DMS153 treated with DMSO at 0.1 percent for 48 hours (cell line): Measurements from ENCODE around the gene CYP1A1.
A peak's percentile ranks its signal among the peaks of the same experiment; 100 is the strongest.

Source experiments
- DNase-seq: peaks from one replicate; lab custom pipeline; 2025; ENCODE audit not compliant: unreplicated experiment; lab: John Stamatoyannopoulos, UW

CYP1A1 gene, protein sequence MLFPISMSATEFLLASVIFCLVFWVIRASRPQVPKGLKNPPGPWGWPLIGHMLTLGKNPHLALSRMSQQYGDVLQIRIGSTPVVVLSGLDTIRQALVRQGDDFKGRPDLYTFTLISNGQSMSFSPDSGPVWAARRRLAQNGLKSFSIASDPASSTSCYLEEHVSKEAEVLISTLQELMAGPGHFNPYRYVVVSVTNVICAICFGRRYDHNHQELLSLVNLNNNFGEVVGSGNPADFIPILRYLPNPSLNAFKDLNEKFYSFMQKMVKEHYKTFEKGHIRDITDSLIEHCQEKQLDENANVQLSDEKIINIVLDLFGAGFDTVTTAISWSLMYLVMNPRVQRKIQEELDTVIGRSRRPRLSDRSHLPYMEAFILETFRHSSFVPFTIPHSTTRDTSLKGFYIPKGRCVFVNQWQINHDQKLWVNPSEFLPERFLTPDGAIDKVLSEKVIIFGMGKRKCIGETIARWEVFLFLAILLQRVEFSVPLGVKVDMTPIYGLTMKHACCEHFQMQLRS

DNA sequence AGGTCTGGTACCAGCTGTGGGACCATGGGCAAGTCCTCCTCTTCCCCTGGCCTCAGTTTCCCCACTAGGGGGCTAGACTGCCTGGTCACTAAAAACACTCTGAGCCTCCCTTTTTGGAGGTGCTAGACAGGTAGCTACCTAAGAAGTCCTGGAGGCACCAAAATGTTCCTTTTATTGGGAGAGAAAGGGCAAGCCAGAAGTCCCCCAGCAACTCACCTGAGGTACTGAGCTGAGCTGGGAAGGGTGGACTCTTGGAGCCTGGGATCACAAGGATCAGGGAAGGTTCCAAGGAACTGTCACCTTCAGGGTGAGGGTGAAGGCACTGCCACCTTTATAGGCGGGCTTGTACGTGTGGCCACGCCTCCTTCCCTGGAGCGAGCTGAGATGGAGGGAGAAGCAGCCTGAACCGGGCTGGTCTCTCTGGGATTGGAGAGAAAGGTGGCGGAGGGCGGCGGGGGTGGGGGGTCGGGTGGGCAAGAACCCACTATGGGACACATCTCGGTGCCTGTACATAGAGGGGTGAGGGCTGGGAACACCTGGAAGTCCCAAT, at the start of gene CYP1A1:
CYP1A1 (minus strand) TSS at position 304 of the 550 bp plus-strand sequence. CDS start 2,431 bp downstream, outside the sequence.
- DNase-seq, result peak; percentile 1

DNA sequence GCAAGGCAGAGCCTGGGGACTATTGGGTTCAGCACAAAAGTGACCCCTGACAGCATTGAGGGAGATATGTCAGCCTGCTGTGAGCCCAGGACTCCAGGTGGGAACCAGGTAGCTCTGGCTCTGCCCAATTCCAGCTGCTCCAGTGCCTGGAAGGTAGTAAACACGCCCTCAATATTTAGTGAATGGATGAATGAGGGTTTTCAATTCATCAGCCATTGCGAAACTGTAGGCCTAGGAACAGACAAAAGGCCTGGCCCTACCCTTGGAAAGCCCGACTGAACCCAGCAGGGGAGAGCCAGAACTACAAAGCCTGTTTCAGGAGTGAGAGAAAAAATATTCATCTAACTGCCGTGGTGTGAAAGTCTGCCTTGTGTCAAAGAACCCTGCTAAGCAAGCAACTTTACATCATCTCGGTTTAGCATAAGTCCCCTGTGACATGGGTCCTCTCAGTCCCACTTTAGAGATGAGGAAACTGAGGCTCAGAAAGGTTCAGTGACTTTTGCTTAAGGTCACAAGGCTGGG, 48.5 kb upstream of the CYP1A1 start:
- no peak for DNase-seq

DNA sequence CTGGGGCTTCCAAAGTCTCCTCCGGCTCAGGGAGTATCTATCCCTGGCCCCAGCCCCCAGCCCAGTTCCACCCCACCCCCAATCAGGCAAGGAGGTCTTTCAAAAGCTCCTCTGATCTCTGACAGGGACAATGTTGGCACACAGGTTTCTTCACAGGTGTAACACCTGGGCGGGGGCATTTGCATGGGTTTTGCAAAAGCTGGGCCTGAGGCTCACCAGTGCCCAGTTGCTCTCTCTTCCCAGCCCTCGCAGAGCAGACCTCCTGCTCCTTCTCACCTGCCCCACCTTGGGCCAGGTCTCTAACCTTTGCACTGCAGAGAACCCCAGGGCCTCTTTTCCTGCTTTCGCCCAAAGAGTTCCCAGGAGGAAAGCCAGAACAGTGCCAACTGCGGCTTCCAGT, 48.0 kb upstream of the CYP1A1 start:
- DNase-seq, result no peak

DNA sequence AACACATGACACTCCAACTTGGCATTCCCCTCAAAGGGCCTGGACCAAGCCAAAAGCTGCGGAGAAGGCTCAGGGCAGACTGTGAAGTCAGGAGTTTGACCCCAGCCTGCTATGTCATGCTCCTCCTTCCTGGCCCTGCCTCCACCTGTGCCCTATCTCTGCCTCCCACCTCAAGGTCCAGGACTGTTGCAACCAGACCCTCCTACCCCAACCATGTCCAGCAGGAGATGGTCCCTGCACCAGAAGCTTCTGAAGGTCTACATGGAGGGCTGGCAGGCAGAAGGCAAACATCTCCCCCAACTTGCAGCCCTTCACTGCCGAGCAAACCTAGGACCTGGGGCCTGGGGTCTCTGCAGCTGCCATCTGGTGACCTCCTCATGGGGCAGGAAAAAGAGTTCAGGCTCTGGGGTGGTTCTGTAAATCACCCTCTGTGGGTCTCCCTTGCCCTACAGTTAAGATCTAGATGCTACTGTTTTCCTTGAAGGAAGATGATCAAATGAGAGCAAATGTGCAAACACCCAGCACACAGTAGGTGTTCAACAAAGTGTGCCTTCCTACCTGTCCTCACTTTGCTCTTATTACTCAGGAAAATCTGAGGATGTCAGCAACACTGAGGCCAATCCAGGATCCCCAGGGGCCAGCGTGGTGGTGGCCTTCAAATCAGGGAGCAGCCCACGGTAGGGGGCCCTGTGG, 45.0 kb upstream of the CYP1A1 start:
- DNase-seq, result no peak

DNA sequence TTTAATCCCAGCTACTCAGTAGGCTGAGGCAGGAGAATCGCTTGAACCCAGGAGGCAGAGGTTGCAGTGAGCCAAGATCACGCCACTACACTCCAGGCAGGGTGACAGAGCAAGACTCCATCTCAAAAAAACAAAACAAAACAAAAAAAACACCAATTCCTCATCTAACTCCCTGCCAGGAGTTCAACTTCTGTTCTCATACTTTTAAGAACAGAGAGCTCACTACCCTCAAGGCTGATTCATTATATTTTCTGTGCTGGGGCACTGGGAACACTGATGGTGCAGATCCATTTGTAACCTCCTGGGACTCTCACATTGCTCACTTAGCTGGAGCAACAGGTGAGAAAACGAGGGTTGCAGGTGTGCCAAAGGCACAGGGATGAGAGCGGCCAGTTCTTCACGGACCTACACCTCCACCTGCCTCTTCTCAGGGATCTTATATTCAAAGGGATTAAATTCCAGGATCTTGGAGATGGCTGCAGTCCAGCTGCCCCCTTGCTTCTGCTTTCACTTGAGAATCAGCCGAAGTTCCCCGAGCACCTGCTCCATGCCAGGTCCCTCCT, 44.2 kb upstream of the CYP1A1 start:
- DNase-seq, result no peak

DNA sequence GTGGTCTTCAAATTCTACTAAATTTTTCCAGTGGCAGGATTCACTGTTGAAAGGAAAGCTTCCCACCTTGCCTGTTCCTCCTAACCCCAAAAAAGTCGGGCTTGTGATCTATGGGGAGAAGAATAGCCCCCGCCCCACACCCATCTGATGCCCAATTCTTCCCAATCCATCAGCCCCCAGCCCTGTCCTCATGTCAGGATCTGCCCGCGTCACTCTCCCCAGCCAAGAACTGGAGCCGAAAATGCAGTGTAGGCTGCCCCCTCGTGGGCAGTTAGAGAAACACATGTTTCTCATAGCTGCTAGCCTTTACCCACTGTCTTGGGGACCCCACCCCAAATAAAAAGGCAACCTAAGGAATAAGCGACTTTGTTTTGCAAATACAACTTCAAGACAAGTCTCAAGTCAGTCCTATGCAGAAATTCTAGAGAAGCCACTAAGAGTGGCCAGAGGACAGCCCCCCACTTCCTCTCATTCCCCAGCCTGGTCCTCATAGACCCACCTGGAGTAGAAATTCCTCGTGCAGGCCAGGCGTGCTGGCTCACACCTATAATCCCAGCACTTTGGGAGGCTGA, 43.5 kb upstream of the CYP1A1 start:
- DNase-seq, result peak; percentile 3

DNA sequence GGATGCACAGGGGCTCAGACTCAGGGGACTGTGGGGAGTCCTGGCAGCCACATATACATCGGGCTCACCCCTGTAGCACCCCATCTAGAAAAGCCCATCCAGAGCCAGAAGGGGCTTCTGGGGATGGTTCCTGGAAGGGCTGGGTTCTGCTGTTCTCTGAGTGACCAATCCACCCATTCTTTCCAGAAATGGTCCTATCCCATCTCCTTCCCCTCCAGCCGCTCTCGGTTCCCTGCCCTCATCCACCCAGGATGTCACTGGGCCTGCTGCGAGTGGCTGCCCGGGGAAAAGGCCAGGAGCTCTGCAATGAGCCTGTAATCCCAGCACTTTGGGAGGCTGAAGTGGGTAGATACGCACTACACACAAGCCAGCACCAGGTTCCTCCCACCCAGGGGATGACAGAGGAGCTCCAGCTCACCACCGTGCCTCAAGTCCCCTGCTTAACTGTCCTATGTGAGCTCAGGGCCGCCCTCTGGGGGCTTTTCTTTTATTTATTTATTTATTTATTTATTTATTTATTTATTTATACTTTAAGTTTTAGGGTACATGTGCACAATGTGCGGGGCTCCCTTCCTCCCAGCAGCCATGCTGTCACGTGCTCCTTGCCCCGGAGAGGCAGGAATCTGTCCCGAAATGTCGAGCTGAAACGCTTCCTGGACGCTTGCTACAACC, 42.9 kb upstream of the CYP1A1 start:
- DNase-seq, result no peak

DNA sequence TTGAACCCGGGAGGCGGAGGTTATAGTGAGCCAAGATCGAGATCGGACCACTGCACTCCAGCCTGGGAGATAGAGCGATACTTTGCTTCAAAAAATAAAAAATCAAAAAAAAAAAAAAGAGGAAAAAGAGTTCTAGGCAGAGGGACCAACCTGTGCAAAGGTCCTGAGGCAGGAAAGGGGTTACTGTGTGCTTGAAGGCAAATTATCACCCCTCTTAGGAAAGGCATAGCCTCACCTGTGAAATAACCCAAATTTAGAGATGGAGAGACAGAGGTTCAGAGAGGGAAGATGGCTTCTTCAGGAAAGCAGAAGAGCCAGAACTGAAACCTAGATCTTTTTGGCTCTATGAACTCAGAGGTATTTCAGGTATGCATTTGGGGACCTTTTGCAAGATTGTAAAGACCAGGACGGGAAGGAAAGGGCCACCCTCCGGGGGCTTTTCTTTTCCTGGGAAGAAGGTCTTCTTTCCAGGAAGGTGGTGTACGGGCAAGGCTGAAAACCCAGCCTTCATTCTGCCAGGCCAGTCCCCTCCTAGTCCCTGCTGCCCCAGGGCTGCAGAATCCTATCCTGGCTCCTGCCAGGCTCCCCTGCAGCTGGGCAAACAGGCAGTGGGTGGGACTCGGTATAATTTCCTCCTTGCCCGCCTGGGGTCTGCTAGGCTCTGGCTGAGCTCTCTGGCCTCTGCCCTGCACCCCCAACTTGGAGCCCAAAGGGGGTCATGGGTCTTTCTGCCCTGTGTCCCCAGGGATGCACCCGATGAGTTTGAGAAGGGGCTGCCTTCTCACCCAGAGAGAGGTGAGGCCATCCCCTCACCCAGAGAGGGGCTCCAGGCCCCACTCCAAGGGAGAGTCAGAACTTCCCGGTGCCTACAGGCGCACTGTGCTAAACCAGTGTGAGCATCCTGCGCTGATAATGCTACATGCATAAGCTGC, 42.1 kb upstream of the CYP1A1 start:
- no peak for DNase-seq

DNA sequence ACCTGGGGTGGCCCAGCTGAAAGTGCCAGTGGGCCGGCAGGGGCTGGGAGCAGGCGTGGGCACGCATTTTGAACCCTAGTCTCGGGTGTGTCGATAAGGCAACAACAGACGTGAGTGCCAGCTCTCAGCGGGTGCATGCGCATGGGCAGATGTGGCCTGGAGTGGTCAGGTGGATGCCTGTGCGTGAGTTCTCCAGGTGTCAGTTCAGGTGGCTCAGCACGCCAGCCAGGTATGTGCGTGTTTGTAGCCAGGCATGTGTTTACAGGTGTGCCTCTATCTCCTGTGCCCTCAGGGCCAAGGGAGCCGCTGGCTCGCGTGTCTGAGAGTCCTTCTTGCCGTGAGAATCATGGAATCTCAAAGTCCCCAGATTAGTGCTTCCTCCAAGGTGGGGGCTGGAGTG, 38.1 kb upstream of the CYP1A1 start:
- DNase-seq, result no peak

DNA sequence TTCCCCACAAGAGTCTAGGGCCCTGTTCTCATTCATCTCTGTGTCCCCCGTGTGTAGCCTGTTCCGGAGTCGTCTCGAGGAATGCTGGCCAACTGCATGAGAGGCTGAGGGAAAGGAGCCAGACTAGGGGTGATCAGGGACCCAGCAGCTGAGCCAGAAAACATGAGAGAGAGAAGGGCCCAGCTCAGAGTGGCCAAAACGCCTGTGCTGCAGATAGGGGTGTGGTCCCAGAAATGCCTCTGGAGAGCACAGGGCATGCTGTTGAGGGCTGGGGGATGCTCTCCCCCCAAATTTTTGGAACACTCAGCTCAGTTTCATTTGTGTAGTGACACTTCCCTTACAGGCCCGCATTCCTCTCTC, 37.4 kb upstream of the CYP1A1 start:
- DNase-seq, result no peak

DNA sequence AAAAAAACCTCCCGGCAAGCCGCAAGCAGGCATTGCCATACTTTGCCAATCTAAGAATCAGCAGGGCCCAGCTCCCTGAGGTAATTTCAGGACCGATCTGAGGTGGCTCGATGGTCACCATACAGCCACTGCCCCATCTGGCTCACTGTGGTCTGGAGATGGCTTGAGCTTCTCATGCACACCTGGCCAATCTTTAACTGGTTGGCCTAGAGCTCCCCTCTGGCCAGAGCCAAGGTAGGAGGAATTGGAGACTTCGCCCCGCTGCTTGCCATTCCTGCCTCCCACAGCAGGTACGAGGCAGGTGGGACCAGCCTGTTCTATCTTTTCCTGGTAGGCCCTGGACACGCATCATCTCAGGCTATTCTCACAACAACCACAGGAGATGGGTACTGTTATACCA, 33.4 kb upstream of the CYP1A1 start:
- DNase-seq, result no peak

DNA sequence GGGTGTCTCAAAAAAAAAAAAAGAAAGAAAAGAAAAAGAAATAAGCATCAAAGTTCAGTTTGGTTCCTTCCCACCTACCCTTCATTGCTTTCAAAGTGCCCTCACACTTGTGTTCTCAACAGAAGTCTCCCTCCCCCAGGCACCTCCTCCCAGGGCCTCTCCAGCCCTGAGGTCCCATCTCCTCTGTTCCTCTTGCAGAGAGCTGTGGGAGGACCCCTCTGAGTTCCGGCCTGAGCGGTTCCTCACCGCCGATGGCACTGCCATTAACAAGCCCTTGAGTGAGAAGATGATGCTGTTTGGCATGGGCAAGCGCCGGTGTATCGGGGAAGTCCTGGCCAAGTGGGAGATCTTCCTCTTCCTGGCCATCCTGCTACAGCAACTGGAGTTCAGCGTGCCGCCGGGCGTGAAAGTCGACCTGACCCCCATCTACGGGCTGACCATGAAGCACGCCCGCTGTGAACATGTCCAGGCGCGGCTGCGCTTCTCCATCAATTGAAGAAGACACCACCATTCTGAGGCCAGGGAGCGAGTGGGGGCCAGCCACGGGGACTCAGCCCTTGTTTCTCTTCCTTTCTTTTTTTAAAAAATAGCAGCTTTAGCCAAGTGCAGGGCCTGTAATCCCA, 29.4 kb upstream of the CYP1A1 start:
- DNase-seq, result no peak

DNA sequence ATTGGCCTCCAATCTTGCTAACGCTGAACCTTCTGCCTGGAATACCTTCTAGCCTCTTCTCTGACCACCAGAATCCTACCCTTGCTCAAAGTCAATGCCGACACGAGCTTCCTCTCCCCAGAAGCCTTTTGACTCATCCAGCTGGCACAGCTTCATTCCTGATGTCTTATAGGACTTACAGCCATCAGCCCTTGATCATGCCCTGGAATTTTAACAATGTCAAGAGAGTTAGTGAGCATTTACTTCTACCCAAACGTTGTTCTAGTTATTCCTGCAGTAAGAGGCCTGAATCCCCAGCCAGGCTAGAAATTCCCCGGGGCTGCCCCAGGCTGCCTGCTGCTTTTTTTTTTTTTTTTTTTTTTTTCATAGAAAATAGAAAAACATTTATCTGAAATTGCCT, 27.2 kb upstream of the CYP1A1 start:
- DNase-seq, result no peak

DNA sequence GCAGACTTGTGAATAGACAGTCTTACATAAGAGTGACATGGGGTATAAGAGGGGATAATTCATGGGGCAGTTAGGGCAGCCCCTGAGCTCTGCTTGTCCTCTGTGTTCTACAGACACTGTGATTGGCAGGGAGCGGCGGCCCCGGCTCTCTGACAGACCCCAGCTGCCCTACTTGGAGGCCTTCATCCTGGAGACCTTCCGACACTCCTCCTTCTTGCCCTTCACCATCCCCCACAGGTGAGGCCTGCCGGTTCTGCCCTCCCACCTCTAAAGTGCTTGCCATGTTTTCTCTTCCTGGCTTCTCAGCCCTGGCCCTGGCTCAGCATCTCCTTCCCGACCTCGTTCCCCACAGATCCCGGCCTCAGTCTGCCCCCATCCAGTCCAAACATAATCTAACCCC, 26.7 kb upstream of the CYP1A1 start:
- no peak for DNase-seq

DNA sequence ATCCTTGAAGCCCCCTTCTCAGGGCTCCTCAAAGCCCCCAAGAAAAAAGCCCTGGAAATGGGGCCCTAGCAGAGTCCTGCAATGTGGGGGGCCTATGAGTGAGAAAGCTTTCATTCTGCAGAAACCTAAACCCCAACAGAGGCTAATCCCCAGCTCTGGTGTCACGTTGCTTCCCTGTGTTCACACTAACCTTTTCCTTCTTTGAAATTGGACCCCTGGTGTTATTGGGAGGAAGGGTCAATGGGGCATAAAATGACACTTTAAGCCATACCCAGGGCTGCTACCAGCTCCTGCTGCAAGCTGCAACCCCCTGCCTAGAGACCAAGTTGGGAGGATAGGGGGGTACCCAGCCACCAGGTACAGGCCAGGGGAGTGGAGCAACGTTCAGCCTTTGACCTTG, 25.4 kb upstream of the CYP1A1 start:
- DNase-seq, result no peak

DNA sequence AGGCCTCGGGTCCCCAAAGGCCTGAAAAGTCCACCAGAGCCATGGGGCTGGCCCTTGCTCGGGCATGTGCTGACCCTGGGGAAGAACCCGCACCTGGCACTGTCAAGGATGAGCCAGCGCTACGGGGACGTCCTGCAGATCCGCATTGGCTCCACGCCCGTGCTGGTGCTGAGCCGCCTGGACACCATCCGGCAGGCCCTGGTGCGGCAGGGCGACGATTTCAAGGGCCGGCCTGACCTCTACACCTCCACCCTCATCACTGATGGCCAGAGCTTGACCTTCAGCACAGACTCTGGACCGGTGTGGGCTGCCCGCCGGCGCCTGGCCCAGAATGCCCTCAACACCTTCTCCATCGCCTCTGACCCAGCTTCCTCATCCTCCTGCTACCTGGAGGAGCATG, 24.5 kb upstream of the CYP1A1 start:
- DNase-seq, result no peak

DNA sequence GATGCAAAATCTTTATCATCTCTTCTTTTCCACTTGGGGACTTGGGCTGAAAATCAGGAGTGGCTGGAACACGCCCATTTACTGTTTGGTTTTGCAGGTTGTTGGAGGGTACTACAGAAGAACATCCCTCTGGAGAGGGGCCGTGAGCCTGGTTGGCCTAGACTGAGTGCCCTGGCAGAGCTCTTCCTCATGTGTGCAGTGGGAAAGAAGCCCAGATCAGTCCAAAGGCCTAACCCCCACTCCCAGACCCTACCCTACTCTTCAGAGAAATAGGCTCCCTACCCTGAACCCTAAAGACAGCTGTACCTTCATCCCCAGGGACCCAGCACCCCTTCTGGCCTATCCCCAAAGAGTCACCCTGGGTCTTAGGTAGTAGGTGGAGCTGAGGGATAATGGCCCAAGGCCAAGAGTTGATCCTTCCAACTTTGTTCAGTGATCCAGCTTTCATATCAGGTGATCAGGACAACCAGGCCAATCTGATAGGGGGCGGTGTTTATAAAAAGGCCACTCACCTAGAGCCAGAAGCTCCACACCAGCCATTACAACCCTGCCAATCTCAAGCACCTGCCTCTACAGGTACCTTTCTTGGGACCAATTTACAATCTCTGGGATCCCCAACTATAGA, 23.1 kb upstream of the CYP1A1 start, which contains the start of gene CYP1A2:
CYP1A2 (plus strand) TSS at position 524 of the 625 bp plus-strand sequence. CDS start 894 bp downstream, outside the sequence.
- no peak for DNase-seq

DNA sequence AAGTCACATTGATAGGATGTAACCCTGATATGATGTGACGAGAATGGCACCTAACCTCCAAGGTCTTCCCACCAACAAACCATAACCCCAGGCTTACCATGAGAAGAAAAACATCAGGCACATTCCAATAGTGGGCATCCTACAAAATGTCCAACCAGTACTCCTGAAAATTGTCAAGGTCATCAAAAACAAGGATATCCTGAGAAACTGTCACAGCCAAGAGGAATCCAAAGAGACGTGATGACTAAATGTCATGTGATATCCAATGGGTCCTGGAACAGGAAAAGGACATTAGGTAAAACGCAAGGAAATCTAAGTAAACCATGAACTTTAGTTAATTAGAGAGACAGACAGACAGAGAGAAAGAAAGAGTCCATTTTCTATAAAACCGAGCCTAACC, 21.1 kb upstream of the CYP1A1 start:
- DNase-seq, result no peak

DNA sequence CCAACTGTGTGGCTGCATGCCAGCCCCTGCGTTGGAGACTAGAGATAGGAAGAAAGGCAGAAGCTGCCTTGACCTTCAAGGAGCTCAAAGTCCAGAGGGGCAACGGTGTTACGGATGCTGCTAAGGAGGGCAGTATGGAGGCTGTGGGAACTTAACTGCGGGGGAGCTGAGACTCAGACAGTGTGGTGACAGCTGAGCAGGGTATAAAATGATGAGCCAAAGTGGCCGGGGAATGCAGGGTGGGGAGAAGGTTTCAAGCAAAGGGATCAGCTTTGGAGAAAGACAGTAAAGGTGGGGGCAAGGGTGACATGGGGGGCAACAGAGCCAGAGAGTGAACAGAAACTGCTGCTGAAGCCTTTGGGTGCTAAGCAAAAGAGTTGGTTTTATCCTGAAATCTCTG, 17.1 kb upstream of the CYP1A1 start:
- no peak for DNase-seq
